Middle frontal gyrus (tissue), 1 donor: ENCODE measurements around the gene CD6.

Experiments used
- DNase-seq: peaks from one replicate; pipeline ENCODE4 v3.0.0-alpha.2; 2015; ENCODE audit warnings: low spot score; ENCODE audit errors: extremely low spot score

The CD6 gene, protein sequence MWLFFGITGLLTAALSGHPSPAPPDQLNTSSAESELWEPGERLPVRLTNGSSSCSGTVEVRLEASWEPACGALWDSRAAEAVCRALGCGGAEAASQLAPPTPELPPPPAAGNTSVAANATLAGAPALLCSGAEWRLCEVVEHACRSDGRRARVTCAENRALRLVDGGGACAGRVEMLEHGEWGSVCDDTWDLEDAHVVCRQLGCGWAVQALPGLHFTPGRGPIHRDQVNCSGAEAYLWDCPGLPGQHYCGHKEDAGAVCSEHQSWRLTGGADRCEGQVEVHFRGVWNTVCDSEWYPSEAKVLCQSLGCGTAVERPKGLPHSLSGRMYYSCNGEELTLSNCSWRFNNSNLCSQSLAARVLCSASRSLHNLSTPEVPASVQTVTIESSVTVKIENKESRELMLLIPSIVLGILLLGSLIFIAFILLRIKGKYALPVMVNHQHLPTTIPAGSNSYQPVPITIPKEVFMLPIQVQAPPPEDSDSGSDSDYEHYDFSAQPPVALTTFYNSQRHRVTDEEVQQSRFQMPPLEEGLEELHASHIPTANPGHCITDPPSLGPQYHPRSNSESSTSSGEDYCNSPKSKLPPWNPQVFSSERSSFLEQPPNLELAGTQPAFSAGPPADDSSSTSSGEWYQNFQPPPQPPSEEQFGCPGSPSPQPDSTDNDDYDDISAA

DNA sequence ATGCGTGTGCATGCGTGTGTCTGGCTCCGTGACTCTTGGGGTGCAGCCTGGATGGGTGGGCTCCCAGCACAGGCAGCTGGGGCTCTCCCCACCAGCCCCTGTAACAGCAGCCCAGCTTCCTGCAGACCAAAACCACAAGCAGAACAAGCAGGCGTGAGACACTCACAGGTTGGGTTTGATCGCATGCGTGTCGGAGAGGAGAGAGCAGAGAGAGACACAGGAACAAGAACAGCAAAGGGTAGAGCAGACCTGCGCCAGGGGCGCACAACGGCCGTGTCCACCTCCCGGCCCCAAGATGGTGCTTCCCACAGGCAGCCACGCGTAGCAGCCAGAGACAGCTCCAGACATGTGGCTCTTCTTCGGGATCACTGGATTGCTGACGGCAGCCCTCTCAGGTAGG is at the start of gene CD6:
Gene CD6, plus strand, starts transcription at position 161 of the 400 bp plus-strand sequence. Its CDS starts 186 bp downstream, at position 347.
- DNase-seq = no peak

DNA sequence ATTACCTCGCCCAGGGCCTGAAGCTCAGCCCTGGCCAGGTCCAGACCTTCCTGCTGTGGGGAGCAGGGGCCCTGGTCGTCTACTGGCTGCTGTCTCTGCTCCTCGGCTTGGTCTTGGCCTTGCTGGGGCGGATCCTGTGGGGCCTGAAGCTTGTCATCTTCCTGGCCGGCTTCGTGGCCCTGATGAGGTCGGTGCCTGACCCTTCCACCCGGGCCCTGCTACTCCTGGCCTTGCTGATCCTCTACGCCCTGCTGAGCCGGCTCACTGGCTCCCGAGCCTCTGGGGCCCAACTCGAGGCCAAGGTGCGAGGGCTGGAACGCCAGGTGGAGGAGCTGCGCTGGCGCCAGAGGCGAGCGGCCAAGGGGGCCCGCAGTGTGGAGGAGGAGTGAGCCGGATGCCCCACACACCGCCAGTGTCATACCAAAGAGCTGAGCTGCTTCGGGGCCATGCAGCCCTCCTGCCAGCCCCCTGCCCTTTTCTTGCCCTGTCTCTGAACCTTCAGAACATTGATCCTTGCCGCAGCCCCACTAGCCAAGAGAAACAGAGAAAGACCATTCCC is 49.6 kb upstream of the CD6 start:
- no peak for DNase-seq

DNA sequence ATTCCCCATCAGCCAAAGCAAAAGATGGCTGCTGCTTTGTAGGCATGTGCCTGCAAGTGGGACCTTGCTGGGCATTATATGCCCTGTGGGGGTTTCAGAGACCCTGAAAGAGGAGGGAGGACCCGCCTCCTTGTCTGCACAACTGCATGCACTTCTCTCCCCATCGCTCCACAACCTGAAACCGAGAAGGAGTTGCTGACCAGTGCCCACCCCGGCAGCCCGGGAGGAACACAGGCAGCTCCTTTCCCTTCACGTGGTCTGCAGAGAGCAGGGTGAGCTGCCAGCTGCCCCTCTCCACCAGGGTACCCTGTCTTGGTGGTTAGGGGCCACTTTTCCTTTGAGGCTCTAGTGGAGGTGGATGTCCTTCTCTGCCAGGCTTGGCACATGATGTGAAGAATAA is 48.6 kb upstream of the CD6 start:
- no peak for DNase-seq

DNA sequence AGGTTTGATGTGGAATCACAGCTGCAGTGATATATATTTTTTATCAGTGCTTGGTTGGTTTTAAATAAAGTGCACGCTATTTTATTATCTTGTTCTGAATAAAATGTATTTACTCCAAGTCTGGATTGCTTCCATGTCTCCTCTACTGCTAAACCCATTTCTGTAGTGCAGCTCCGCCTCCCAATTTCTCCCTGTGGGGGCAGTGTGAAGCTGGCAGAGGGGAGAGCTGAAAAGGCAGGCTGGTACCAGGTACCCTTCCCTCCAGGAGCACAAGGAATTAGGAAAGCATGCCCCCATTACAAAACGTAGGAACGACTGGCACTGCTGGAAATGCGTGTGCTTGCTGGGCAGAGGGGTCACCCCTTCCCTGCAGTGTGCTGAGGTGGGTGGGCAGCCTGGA is 48.2 kb upstream of the CD6 start:
- DNase-seq = peak; percentile 21

DNA sequence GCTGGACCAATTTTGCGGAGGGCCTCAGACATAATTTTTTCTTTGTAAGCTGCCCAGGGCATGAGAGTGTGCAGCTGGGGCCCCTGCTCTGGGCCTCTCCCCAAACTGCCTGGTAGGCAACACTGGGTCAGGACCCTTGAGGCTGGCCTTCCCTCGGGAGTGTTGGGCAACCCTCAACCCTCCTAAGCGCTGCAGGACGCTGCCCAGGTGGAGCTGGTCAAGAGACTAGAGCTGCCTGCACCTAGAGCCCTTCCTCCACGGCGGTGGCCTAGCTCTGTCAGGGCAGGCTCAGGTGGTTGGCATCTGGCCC is 47.7 kb upstream of the CD6 start:
- DNase-seq = no peak

DNA sequence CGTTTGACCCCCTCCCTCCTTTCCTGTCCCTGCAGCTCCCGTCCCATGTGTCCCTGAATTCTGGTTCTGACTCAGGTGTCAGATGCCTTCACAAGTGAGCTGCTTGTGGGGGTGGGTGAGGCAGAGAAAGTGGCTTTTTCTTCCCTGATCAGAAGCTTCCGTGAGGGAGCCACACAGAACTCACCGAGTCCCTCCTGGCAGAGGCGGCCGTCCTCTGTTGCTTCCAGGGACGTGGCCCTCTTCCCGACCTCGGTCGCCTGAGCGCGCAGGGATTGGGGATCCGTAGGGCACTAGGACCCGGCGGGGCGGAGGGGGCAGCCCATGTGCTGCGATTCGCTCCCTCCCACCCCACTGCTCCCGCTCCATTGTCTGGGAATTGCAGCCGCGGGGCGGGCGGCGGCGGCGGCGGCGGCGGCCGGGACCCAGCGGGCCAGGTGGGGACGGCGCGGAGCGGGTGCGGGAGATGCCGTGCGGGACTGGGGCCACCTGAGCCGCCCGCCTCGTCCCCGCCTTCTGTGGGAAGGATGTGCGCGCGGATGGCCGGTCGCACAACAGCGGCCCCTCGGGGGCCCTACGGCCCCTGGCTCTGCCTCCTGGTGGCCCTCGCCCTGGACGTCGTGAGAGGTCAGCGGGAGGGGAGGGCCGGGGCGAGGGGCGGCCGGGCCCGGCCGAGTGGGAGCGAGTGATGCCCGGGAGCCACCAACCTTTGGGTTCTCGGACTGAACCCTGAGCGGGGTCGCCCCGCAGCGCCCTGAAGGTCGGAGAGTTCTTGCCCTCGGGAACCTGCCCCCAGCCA is 47.2 kb upstream of the CD6 start, which contains the start of gene TMEM132A:
Gene TMEM132A, plus strand, starts transcription at position 351 of the 796 bp plus-strand sequence. Its CDS starts 174 bp downstream, at position 525.
- peak; percentile 69 for DNase-seq

DNA sequence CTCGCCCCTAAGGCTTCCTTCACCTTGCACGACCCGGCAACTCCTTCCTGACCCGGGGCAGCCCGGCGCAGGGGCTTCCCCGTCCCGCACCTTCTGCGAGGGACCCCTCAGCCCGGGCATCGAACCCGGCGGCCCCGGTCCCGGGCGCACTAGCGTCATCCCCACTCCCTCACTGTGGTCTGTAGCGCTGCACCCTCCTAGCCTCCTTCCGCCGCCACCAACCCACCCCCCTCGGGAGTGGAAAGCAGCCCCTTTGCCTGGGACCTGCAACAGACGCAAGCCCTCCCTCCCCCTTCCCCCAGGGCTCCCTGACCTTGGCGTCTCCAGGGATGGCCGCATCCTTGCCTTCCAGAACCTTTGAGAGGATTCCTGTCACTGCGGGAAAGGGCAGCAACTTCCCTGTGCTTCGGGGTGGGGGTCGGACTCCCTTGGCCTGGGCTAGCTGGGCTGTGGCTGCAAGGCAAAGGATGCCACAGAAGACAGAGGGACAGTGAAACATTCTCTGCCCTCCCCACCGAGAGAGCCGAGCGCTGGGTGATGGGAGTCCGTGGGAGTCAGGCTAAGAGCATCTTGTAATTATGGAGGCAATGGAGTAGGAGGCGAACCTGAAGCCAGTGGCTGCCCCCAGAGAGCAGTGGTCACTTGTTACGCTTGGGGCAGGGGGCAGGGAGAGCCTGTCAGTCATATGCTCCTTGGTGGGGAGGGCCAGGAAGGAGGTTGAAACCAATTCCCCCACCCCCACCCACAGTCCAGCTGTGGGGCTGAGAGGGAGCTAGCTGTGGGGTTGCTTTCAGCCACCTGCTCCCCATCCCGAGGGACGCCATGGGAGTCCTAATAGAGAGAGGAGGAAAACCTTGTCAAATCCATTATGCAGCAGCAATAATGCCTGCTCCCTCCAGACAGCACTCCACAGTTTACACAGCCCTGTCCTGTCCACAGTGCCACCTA is 46.3 kb upstream of the CD6 start:
- DNase-seq = no peak

DNA sequence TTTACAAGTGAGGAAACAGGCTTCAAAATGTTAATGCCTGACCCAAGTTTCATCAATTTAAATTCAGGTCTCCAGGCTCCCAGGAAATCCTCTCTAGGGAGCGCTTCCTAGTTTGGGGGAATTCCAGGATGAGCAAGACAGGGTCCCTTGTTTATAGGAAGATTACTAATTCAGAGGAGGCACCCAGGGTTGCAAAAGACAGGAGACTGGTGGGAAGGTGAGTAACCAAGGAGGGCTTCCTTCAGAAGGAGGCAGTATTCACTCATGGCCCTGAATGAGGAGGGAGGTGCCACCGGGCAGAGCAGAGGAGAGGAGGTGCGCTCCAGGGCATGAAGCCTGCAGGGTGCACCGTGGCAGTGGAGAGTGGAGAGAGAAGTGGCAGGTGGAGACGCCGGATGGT is 45.6 kb upstream of the CD6 start:
- DNase-seq = no peak

DNA sequence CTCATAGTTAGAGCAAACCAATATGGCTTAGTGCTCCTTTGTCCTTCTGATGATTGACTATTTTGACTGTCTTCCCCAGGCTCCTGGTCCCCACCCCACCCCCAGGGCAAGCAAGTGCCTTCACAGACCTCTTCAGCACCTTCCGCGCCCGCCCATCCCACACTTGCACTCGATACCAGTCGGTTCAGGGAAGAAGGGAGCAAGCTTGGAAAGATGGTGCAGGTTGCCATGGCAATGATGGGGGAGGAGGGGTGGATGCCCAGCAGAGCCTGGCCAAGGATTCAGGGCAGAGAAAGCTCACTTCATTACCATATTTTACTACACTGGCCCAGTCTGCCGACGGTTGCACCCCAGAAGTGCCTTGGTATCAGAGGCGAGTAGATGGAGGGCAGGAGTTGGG is 45.0 kb upstream of the CD6 start:
- no peak for DNase-seq

DNA sequence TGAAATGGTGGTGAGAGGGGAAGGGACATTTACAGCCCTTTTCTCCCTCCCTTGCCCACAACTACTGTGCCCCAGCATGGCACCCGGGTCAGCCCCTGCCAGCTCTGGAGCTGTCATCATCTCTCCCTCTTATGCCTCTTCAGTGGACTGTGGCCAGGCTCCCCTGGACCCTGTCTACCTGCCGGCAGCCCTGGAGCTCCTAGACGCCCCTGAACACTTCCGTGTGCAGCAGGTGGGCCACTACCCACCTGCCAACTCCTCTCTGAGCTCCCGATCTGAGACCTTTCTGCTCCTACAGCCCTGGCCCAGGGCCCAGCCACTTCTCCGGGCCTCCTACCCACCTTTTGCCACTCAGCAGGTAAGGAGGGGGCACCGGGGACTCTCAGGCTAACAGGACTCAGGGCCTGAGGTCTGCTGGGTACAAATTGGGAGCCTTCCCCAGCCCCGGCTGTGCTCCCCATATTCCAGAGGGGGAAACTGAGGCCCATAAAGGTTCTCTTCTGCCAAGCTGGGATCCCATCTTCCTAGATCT is 44.4 kb upstream of the CD6 start:
- no peak for DNase-seq

DNA sequence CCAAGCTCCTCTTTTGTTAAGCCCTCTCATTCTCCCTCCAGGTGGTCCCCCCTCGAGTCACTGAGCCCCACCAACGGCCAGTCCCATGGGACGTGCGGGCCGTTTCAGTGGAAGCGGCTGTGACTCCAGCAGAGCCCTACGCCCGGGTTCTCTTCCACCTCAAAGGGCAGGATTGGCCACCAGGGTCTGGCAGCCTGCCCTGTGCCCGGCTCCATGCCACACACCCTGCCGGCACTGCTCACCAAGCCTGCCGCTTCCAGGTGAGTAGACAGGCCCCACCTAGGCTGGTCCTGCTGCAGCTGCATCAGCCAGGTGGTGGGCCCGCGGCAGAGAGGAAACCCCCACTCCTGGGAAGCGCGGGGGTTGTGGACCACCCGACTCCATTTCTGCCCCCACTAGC is 43.9 kb upstream of the CD6 start:
- no peak for DNase-seq

DNA sequence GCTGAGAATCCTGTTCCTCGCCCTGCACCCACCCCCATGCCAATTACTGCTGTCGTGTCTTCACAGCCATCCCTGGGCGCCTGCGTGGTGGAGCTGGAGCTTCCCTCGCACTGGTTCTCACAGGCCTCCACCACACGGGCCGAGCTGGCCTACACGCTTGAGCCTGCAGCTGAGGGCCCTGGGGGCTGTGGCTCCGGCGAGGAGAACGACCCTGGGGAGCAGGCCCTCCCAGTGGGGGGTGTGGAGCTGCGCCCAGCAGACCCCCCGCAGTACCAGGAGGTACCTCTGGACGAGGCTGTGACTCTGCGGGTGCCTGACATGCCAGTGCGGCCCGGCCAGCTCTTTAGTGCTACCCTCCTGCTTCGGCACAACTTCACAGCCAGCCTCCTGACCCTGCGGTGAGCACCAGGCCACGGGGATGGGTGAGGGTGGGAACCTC is 42.9 kb upstream of the CD6 start:
- DNase-seq = no peak

DNA sequence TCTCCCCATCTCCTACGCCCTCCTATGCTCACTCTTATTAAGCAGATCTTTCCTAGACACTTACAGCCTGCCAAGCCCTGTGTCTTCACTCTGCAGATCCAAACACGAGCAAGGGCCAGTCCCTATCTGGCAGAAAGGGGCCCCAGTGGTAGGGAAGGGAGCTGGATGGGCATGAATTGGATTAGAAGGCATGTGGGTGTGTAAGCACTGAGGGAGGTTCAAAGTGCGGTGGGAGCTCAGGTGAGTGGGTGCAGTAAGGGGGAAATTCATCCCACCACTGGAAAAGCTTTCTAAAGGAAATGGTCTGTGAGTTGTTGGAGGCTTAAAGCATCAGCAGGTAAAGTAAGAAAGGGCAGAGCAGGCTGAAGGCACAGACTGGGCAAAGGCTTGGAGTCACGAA is 41.7 kb upstream of the CD6 start:
- no peak for DNase-seq

DNA sequence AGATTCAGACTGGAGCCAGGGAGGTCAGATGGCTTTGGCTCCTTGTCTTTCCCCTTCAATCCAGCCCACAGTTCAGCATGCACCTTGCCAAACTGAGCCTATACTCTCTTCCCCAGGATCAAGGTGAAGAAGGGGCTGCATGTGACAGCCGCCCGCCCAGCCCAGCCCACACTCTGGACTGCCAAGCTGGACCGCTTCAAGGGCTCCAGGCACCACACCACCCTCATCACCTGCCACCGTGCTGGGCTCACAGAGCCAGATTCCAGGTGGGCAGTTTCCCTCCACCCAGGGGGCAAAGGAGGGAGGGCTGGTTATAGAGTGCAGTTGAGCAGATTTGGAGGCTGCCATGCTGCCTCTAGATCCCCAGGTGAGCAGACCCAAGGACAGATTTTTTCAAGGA is 41.1 kb upstream of the CD6 start:
- no peak for DNase-seq

DNA sequence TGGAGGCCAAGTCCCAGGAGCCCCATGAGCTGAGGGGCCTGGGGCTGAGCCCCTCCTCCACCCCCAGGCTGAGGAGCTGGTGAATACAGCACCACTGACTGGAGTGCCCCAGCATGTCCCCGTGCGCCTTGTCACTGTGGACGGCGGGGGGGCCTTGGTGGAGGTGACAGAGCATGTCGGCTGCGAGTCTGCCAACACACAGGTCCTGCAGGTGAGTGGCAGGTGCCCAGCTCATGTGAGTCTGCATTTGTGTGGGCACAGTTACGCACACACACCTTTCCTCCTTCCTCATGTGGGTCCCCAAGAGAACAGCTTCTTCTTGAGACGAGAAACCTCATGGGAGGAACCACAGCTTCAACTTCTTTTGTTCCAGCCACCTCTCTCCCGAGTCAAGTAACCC is 39.6 kb upstream of the CD6 start:
- no peak for DNase-seq

DNA sequence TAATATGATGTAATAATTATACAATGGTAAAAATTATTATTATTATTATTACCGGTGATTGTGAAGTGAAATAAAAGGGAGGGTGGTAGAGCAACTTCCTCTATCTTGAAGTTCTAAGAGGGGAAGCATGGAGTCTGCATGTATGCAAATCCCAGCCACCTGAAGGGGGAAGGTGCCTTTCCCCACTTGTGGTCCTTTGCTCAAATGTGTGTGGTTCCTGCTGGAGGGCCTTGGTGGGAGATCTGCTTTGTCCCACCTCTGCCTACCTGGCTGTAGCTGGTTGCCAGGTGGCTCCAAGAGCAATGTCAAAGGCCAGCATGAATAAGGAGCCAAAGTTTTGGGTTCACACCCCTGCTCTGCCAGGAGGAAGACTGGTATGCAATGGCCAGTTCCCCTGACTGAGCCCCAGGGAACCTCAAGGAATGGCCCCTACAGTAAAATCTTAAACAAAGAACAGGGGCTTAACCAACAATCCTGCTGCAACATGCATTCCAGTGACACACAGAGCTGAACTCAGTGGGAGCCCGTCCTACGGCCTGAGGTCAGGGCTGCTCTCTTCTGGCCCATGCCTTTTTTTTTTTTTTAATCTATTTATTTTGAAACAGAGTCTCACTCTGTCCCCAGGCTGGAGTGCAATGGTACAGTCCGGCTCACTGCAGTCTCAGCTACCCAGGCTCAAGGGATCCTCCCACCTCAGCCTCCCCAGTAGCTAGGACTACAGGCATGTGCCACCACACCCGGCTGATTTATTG is 38.7 kb upstream of the CD6 start:
- no peak for DNase-seq

DNA sequence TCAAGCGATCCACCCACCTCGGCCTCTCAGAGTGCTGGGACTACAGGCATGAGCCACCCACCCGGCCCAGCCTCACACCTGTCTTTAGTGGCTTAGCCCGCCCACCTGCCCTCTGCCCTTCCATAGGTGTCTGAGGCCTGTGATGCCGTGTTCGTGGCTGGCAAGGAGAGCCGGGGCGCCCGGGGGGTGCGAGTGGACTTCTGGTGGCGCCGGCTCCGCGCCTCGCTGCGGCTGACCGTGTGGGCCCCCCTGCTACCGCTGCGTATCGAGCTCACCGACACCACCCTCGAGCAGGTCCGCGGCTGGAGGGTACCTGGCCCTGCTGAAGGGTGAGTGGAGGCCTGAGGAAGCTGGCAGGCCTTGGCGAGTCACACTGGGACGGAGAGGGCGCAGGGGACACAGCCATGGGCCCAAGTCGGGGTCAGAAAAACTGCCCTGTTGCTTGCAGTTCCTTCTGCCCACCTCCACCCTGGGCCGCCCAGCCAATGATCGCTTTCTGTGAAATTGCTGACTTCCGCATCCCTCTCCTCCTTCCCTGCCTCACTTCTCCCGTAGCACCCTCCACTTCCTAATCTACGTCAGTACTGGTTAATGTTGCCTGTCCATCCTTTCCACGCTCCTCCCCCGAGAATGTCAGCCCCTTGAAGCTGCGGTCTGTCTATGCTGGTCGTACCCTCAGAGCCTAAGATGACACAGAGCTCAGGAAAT is 37.9 kb upstream of the CD6 start:
- DNase-seq = no peak

DNA sequence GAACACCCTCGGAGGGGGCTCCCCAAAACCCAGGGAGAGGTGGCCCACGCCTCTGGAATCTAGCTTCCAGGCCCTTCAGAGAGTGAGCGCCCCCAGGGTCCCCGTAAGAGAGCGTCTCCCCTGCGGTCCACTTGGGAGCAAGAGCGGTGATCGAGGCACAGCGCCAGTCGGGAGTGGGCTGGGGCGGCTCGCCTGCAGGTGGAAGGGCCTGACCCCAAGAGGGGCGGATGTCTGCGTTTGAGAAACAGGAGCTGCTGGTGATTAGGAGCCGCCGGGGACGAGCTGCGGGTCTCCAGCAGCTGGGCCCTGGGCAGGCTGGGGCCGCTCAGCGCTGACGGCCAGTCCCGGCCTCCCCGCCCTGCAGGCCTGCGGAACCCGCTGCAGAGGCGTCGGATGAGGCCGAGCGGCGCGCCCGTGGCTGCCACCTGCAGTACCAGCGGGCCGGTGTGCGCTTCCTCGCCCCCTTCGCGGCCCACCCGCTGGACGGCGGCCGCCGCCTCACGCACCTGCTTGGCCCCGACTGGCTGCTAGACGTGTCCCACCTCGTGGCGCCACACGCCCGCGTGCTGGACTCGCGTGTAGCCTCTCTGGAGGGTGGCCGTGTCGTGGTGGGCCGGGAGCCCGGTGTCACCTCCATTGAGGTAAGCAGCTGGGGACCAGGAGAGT is 37.2 kb upstream of the CD6 start:
- DNase-seq = no peak
